Right ventricle myocardium superior (tissue), 1 donor: ENCODE results near the gene RILPL2. TPM values are rescaled to one million over a fixed set of nuclear protein-coding genes. Genes with fewer than 3 reads are reported as not detected.
"Not testable (repeated sequence)": the region's sequence is repeated elsewhere in the genome, so short reads cannot be mapped to it uniquely, and the experiment has no call there.

Experiments
- ATAC-seq: fragments of 200-7000 bp; cut with Tn5 transposase; one replicate; pipeline ENCODE4 v1.9.1; 2020; ENCODE audit warnings: mild to moderate bottlenecking; ENCODE audit not compliant: poor library complexity
- DNase-seq: peaks from one replicate; pipeline ENCODE4 v3.0.0-alpha.2; 2020
- intact Hi-C: fragments of 100-400 bp; cut with DNase I; formaldehyde crosslinking; loops from one replicate; pipeline ENCODE4 v1.11.2; 2022
- total RNA-seq: library from RNA; stranded (reverse); fragmentation: NEBNext Ultra II Directional; extraction: Animal tissue kit (Norgen Biotek cat#: 25700); gene quantifications from one replicate; pipeline ENCODE4 v1.2.1, GENCODE V29; 2021
- donor health status: DM: no; HTN: yes; CAD: no; lungs with severe emphysema.

The RILPL2 gene
- total RNA-seq, 1 donor from 2014 or later: 1.9 TPM

DNA sequence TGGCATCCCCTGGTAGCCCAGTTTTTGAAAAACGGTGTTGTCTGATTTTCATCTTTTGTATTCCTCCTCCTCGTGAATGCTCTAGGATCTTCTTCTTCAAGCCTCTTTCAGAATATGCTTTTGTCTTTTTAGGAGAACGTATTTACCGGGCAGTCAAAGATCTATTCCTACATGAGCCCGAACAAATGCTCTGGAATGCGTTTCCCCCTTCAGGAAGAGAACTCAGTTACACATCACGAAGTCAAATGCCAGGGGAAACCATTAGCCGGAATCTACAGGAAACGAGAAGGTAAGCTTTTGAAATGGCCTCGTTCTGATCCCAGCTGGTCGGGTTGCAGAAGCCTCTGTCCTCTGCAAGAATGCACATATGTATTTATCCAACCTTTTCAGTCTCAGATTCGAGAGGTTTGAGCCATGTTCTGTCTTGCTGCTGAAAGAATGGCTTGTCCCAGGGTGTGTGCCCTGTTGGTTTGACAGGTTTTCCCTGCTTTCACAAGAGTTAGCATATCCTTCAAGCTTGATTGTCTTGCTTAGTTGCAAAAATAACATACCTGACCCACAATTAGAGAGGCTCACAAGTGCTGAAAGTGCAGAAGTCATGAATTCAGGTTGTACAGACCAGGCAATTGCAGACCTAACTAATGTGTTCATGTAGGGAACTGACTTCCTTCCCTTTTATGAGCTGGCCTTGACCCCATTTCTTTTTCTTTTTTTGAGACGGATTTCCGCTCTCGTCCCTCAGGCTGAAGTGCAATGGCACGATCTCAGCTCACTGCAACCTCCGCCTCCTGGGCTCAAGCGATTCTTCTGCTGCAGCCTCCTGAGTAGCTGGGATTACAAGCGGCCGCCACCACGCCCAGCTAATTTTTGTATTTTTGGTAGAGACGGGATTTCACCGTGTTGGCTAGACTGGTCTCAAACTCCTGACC lies 45.7 kb downstream of the RILPL2 start:
- ATAC-seq: no peak
- no peak for DNase-seq
- intact Hi-C loops: no loop called here

- intact Hi-C loops: loop anchor here (10.0 kb wide), 1 partner anchor 145 kb away; the partner anchor contains the start of gene RILPL1
- ATAC-seq: peak; percentile 75
These were observed 46.7 kb downstream of the RILPL2 start for GRCh38 chr12:123389560-123390351.

GRCh38 chr12:123388951-123389559 lies 47.4 kb downstream of the RILPL2 start:
- intact Hi-C loops: loop anchor here (10.0 kb wide), 1 partner anchor 146 kb away; the partner anchor contains the start of gene RILPL1
- ATAC-seq (no peak), DNase-seq (no peak)

More at GRCh38 chr12:123389560-123390351, 46.7 kb downstream of the RILPL2 start:
- peak; percentile 74 for DNase-seq

GRCh38 chr12:123388177-123388950 lies 48.1 kb downstream of the RILPL2 start:
- ATAC-seq (peak; percentile 68), DNase-seq (peak; percentile 85)
- intact Hi-C loops: loop anchor here (10.0 kb wide), 1 partner anchor 146 kb away; the partner anchor contains the start of gene RILPL1

DNA sequence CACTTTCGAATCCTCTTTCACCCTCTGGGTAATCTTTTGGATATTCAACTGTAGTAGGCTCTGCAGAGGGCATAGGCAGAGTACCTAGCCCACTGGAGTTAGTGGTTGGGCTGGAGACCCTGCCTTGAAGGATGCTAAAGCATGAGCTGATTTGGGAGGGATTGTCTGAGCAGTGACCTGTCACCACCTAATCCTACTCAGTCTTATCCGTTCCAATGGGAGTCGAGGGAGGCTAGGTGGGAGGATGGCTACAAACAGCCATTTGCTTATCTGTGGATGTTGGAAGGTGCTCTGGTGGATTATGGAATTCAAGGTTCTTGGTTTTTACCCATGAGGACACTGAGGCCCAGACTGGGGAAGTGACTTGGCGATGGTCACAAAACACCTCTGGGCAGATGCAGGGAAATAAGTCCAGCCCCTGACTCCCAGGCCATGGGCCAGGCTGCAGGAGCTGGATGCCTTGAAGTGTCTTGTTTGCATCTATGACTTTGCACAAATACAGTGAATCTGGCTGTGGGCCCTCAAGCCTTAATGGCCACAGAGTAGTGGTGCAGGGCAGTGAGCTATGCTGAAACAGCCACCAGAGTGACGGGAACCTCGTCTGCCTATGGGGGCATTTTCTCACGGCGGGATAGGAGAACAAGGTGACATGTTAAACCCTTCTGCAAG lies 48.8 kb downstream of the RILPL2 start:
- intact Hi-C loops: loop anchor here (10.0 kb wide), 1 partner anchor 147 kb away; the partner anchor contains the start of gene RILPL1
- ATAC-seq (no peak), DNase-seq (no peak)

DNA sequence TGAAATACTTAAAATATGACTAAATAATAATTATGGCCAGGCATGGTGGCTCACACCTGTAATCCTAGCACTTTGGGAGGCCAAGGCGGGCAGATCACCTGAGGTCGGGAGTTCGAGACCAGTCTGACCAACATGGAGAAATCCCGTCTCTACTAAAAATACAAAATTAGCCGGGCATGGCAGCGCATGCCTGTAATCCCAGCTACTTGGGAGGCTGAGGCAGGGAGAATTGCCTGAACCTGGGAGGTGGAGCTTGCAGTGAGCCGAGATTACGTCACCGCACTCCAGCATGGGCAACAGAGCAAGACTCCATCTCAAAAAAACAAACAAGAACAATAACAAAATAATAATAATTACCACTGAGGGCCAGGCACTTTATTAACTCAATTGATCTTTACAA lies 50.9 kb downstream of the RILPL2 start:
- intact Hi-C loops: loop anchor here (10.0 kb wide), 1 partner anchor 149 kb away; the partner anchor contains the start of gene RILPL1
- not testable (repeated sequence) for ATAC-seq, DNase-seq

GRCh38 chr12:123384994-123385376 lies 51.5 kb downstream of the RILPL2 start:
- intact Hi-C loops: loop anchor here (10.0 kb wide), 1 partner anchor 150 kb away; the partner anchor contains the start of gene RILPL1
- no peak for DNase-seq
- ATAC-seq: no peak

DNA sequence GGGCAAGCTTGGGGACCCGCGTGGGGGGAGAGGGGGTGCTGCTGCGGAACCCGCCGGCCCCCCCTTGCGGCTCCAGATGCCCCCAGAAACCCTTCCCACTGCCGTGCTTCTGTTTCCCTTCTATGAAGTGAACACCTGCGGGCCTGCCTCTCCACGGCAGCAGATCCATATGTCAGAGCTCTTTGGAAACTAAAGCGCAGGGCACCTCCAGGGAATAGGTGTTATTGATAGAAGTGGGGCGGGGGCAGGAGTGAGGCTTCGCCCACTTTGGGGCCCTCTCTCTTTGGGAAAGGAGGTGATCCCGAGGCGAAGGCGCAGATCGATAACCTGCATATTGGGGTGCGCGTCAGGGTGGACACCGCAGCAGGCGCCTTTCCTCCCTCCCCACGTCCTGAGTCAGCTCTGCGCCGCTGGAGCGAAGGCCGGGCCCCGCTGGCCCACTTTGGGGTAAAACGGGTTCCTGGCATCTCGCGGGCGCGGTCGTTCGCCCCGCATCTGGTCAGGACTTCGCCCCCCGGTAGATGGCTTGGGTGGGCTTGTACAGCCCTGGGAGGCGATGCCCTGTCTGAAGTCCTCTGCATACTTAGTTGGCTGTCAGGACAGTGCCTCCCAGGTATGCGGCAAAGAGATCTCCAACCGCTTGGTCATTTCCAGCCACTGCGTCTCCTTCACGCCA lies 52.0 kb downstream of the RILPL2 start:
- intact Hi-C loops: loop anchor here (10.0 kb wide), 1 partner anchor 150 kb away; the partner anchor contains the start of gene RILPL1

GRCh38 chr12:123382684-123383083 lies 53.8 kb downstream of the RILPL2 start:
- no peak for ATAC-seq

More for the DNA sequence above, 52.0 kb downstream of the RILPL2 start:
- DNase-seq: no peak
- ATAC-seq: no peak

DNA sequence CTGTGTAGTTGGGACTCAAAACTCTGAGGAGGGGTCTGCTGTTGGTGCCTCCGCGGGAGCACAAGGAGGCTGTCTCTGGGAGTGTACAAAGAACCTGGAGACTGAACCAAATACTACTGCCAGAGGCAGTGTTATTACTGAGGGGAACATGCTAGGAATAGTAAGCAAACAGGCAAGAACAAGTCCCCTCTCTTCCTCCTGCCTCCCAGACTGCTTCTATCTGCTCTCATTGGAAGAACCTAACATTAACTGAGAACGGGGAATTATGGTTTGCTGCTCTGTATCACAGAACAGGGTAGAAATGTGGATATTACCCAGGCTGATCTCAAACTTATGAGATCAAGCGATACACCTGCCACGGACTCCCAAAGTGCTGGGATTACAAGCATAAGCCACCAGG lies 57.1 kb downstream of the RILPL2 start:
- ATAC-seq: no peak
- intact Hi-C loops: no loop called here
- DNase-seq: no peak

More at GRCh38 chr12:123382684-123383083, 53.8 kb downstream of the RILPL2 start:
- intact Hi-C loops: loop anchor here (10.0 kb wide), 1 partner anchor 152 kb away; the partner anchor contains the start of gene RILPL1
- DNase-seq: no peak

GRCh38 chr12:123372415-123372814 lies 64.1 kb downstream of the RILPL2 start:
- intact Hi-C loops, DNase-seq, ATAC-seq: not testable (repeated sequence)

- ATAC-seq, intact Hi-C loops: not testable (repeated sequence)
These were observed 64.7 kb downstream of the RILPL2 start for GRCh38 chr12:123371667-123372368.

DNA sequence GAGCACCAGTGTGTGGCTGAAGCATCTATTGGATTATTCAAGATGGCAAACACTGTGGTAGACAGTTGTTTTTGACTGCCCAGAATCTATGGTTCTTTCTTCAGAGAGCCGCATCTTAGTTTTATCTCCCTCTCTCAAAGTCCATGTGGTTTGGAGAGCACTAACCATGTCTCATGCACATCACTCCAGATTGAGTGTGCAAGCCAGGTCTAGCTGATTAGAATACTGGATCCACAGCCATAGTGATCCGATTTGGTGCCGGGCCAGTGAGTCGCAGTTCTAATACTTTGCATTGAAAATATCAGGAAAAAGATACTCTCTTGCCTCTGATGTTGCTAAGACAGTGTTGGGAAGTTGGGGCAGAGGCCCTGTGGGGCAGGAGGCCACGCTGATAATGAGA lies 67.3 kb downstream of the RILPL2 start:
- DNase-seq: no peak
- ATAC-seq: no peak
- intact Hi-C loops: no loop called here

More at GRCh38 chr12:123371667-123372368, 64.7 kb downstream of the RILPL2 start:
- not testable (repeated sequence) for DNase-seq

GRCh38 chr12:123368431-123368830 lies 68.1 kb downstream of the RILPL2 start:
- intact Hi-C loops, ATAC-seq, DNase-seq: not testable (repeated sequence)

DNA sequence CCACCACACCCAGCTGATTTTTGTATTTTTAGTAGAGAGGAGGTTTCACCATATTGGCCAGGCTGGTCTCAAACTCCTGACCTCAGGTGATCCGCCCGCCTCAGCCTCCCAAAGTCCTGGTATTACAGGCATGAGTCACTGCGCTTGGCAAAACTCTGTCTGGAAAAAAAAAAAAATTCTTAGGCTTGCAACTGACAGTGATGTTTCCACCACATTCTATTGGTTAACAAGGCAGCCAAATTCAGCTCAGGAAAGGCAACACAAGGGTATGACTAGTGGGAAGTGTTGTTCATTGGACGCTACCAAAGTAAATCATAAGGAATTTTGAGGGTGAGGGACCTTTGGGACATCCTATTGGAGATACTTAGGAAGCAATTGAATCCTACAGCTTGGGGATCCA lies 69.0 kb downstream of the RILPL2 start:
- no peak for ATAC-seq
- intact Hi-C loops: no loop called here
- DNase-seq: no peak
